ENCODE results near the gene ABCB4. TPM values are rescaled to one million over a fixed set of nuclear protein-coding genes. Genes with fewer than 3 reads are reported as not detected.

The ABCB4 gene
- not detected for polyA plus RNA-seq (2012; ENCODE audit: insufficient read length, low read depth)

- TF ChIP-seq POLR2AphosphoS5 (IDR thresholded peaks at IDR 0.05; ENCODE audit: low read depth, low read length) (no peak), TAF1 (IDR thresholded peaks at IDR 0.05; ENCODE audit: borderline replicate concordance, insufficient read depth, low read length) (no peak)
These were observed at the start of gene ABCB4 for GRCh38 chr7:87475359-87476178. Gene ABCB4, minus strand, starts transcription at chr7:87475680. Its CDS starts 215 bp downstream, at chr7:87475465.

DNA sequence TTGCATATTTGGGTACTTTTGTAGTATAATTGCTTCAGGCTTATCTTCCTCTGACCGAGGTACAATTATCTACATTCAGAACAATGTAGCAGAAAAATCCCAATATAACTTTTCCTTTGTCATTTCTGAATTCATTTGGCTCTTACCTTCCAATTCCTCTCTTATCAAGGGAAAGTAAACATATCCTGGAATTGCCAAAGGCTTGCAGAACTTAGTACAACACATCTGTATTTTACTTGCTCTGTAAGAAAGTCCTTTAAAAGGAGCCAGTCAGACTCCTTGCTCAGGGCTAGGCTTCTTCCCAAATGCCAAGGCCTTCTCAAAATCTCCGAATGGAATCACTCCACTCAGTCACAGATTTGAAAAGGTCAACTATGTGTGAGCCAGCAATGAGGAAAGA, 43.3 kb upstream of the ABCB4 start:
- TF ChIP-seq REST (IDR thresholded peaks at IDR 0.05; ENCODE audit: insufficient read depth in 1 of 2, low read depth in 2 of 2, low read length in 2 of 2): no peak

DNA sequence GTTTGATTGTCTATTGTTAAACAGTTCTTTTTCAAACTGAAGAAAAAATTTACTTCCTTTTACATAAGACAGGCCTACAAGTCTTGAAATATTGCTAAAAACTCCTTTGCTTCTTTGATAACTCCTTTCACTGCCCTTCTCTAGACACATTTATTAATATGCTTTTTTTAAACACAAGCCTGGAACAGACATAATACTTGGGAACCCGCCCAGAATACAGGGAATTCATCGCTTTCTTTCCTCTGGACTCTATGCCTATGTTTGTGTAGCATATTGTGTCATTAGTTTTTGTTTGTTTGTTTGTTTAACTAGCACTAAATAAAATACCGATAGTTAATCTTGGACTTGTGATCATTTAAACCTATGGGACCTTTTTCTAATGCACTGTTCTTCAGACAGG, 42.4 kb upstream of the ABCB4 start:
- TF ChIP-seq FOXP2 (optimal IDR thresholded peaks at IDR 0.05; ENCODE audit: borderline replicate concordance, extremely low read depth, extremely low read length, insufficient read depth): no peak
- TF ChIP-seq POLR2AphosphoS5 (IDR thresholded peaks at IDR 0.05; ENCODE audit: low read depth, low read length): no peak
- TF ChIP-seq REST (IDR thresholded peaks at IDR 0.05; ENCODE audit: insufficient read depth in 1 of 2, low read depth in 2 of 2, low read length in 2 of 2): no peak
- no peak for TF ChIP-seq SIN3A (IDR thresholded peaks at IDR 0.05; ENCODE audit: borderline replicate concordance, insufficient read depth, low read length)
- TF ChIP-seq TAF1 (IDR thresholded peaks at IDR 0.05; ENCODE audit: borderline replicate concordance, insufficient read depth, low read length): no peak

DNA sequence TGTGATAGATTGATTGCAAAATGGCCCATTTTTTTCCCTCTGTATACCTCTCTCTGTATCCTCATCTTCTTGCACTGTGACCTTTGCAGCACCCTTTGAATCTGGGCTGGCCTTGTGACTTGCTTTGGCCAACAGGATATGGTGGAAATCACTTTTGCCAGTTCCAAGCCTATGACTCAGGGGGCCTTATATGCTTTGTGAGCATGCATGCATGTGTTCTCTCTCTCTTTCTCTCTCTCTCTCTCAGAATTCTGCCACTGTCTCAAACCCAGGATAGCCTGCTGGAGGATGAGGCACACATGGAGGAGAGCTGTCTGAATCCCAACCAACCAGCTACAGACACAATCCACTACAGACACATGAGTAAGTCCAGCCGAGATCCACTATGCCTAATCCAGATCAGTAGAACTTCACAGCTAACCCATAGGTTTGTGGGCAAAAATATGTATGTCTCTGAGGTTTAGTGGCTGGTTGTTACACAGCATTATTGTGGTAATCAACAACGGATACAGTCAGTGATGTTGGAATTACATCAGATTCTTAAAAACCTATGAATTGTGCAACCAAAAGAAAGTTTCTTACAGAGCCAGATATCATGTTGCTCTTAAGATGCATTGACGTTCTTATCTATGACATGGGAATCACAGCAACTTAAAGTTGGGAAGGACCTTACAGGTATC, 41.8 kb upstream of the ABCB4 start:
- TF ChIP-seq TAF1 (IDR thresholded peaks at IDR 0.05; ENCODE audit: borderline replicate concordance, insufficient read depth, low read length): no peak
- TF ChIP-seq SIN3A (IDR thresholded peaks at IDR 0.05; ENCODE audit: borderline replicate concordance, insufficient read depth, low read length): no peak
- TF ChIP-seq REST (IDR thresholded peaks at IDR 0.05; ENCODE audit: insufficient read depth in 1 of 2, low read depth in 2 of 2, low read length in 2 of 2): no peak
- TF ChIP-seq POLR2AphosphoS5 (IDR thresholded peaks at IDR 0.05; ENCODE audit: low read depth, low read length): no peak
- no peak for TF ChIP-seq FOXP2 (optimal IDR thresholded peaks at IDR 0.05; ENCODE audit: borderline replicate concordance, extremely low read depth, extremely low read length, insufficient read depth)

DNA sequence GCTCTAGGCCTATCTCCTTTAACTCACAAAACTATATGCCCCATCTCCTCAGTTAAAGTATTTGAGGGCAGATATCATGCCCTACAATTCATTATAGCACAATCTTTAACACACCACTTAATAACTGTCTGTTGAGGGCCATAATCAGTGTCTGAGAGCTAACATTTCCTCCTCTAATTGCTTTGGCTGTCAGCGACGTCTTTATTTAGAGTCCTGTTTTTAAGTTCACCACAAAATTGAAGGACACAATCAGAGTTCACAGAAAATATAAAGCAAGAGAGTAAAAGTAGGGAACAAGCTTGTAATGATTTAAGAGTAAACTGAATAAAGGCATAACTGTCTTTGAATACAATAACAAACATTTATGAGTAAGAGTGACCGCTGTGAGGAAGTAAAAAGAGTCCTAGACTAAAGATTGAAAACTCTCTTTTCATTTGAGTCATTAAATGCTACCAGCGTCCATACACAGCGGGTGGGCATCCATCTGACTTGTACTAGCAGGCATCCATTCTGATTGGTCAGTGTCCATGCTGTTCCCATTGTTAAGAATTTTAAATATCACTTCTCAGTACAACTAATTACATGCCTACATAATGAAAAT, 38.4 kb upstream of the ABCB4 start:
- no peak for TF ChIP-seq SIN3A (IDR thresholded peaks at IDR 0.05; ENCODE audit: borderline replicate concordance, insufficient read depth, low read length)
- TF ChIP-seq REST (IDR thresholded peaks at IDR 0.05; ENCODE audit: insufficient read depth in 1 of 2, low read depth in 2 of 2, low read length in 2 of 2): no peak
- TF ChIP-seq TAF1 (IDR thresholded peaks at IDR 0.05; ENCODE audit: borderline replicate concordance, insufficient read depth, low read length): no peak
- TF ChIP-seq POLR2AphosphoS5 (IDR thresholded peaks at IDR 0.05; ENCODE audit: low read depth, low read length): no peak
- no peak for TF ChIP-seq FOXP2 (optimal IDR thresholded peaks at IDR 0.05; ENCODE audit: borderline replicate concordance, extremely low read depth, extremely low read length, insufficient read depth)

Data from PFSK-1 (cell line).